Left kidney (tissue), 8 donors: Measurements from ENCODE around the gene URB1. TPM values are rescaled to one million over a fixed set of nuclear protein-coding genes. Genes with fewer than 3 reads are reported as not detected.
A peak's percentile ranks its signal among the peaks of the same experiment; 100 is the strongest.
"Not testable (repeated sequence)": the region's sequence is repeated elsewhere in the genome, so short reads cannot be mapped to it uniquely, and the experiment has no call there.

Source experiments
- DNase-seq: peaks from one replicate; pipeline ENCODE4 v3.0.0-alpha.2; 2013
- long read RNA-seq, 8 donors: transcript quantifications; one replicate each; lab custom pipeline, GENCODE V29; 2026
- polyA plus RNA-seq: library from polyadenylated mRNA; unstranded; fragments of 120-200 nt; gene quantifications from one replicate; pipeline ENCODE4 v1.2.1, GENCODE V29; 2013; ENCODE audit not compliant: insufficient read length

Gene URB1
- 14.9 TPM for polyA plus RNA-seq
- long read RNA-seq, donor 1: 0 reads
- long read RNA-seq, donor 2: 0 reads
- long read RNA-seq, donor 3: 0 reads
- long read RNA-seq, donor 4: 0 reads
- long read RNA-seq, donor 5: 0 reads
- long read RNA-seq, donor 6: 0 reads
- long read RNA-seq, donor 7: 0 reads
- long read RNA-seq, donor 8: 0 reads

DNA sequence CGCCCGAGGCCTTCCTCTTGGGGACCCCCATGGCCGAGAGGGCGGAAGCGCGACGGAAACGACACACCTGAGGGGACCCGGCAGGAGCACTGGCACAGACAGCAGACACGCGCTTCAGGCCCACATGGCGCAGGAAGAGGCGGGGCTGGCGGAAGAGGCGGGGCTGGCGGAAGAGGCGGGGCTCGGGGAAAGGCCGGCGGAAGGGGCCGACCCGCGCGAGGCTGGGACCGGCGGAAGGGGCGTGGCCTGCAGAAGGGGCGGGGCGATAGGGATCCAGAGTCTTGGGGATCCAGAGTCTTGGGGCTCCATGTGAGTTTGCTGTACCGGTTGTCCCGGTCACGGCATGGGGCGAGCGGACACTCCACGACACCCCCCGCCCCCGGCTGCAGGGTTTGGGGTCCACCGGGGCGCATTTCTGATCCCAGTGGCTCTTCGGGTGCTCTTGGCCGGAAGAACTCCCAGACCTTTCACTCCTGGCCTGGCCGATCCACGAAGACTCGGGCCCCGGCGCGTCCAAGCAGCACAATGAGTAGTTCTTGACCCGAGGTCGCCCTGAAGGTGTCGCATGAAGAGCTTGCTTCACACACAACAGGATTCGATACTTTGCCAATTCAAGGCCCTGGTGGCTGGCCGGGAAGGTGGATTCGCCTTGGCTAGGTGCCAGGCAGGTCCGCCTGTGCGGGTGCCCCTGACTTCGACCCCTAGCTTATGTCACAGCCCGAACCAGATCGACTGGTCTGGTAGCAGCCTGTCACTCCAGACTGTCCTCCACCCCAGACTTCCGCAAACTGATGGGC lies at the start of gene URB1:
TSS of gene URB1 (minus strand) at position 133 of the 797 bp plus-strand sequence. CDS start at position 31, 102 bp downstream.
- DNase-seq: peak; percentile 83

- no peak for DNase-seq
Measured at GRCh38 chr21:32437729-32438128, 44.9 kb upstream of the URB1 start.

- not testable (repeated sequence) for DNase-seq
Measured at GRCh38 chr21:32432982-32433660, 40.3 kb upstream of the URB1 start.

GRCh38 chr21:32427958-32428623 lies 35.3 kb upstream of the URB1 start:
- no peak for DNase-seq

DNA sequence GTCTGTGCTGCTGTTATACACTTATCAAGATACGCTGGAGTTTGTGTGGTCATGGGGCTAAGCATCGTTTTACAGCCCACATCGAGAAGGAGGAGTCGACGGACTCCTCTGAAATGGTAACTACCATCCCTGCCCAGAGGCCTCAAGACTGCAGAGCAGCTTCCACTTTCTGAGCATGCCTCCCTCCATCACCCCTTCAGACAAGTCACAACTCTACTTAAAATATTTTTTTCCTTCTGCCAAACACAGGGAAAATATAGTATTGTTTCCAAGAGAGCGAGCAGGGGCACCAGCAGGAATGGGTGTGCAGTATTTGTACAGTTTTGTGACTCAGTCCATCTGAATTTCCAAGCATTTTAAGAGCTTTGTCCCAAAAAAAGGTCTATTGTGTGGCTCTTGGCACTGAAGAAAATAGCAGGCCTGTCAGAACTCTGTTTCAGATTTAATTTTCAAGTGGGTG lies 33.8 kb upstream of the URB1 start:
- no peak for DNase-seq

DNA sequence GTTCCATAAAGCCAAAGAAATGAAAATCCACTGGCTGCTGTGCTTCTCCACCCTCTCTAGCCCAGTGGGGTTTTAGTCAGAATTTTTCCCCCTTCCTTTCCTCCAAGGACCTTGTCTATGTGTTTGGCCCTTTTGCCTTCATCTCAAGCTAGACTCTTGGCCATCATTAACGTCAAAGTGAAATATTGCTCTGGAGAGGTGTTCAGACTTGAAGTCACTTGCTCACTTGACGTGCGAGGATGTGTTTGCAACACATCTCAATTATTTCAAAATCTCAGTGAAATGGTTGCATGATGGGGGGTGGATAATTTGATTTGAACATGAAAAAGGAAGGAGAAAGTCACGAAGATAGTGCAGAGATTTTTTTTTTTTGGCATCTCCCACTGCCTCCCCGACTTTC lies 33.3 kb upstream of the URB1 start:
- DNase-seq: no peak

GRCh38 chr21:32425628-32426027 lies 32.8 kb upstream of the URB1 start:
- no peak for DNase-seq

DNA sequence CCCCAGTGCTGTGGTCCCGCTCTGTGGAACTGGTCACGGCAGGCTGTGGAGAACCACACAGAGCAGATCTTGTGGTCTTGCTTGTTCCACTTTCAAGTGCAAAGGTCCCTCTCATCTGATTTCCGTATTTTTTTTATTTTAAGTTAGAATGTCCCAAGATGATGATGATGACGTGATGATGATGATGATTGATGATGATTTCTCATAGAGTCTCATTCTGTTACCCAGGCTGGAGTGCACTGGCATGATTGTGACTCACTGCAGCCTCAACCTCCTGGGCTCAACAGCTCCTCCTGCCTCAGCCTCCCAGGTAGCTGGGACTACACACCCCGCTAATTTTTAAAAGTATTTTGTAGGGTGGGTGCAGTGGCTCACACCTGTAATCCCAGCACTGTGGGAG lies 31.9 kb upstream of the URB1 start:
- no peak for DNase-seq

DNA sequence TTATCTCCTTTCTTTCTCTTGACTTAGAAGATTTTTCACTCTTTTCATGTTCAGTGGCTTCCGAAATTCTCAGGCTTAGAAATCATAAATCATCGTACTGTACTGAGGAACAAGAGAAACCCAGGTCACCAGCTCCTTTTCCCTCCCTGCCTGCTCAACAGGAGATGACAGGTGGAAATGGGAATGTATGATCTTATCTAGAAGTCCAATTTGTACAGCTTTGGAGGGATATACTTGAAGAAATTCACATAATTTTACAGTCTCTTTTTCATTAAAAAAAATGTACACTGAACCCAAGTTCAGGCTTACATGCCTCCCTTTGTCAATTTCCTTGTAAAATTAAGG lies 31.4 kb upstream of the URB1 start:
- no peak for DNase-seq

- DNase-seq: no peak
Measured at GRCh38 chr21:32423320-32424190, 30.7 kb upstream of the URB1 start.

- no peak for DNase-seq
Measured at GRCh38 chr21:32422064-32422463, 29.3 kb upstream of the URB1 start.

GRCh38 chr21:32418146-32418545 lies 25.3 kb upstream of the URB1 start:
- DNase-seq: no peak

GRCh38 chr21:32415451-32416398 lies 22.9 kb upstream of the URB1 start:
- no peak for DNase-seq

DNA sequence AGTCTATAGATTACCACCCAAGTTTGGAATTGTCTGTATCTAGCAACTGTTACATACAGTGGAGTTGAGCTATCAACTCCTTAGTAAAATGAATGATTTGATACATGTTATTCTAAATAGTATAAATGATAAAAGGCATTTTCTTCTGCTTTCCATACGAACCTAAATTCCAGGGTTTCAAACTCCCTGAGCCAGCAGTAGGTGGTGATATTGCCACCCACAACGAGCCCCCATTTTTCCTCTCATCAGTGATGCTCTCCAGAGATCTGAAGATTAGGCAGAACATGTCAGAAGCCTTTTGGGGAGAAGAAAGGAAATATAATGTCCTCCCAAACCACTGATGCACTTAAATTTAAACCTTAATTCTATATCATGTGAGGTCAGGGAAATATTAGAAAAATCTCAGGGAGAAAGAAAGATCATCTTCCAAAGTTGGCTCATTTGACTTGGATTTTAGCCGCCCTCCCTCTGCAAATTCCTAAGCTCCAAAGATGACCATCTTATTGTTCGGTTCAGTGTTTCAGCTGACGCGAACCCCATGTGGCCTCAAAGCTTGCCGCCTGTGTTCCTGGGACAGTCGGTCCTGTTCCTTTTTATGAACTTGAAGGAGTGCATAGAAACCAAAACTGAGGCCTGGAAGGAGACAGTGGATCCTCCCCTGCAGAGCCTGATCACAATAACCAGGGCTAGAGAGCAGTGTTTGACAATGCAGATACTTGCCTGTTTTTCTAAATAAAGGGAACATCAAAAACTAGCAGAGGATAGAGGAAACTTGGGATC lies 22.0 kb upstream of the URB1 start:
- DNase-seq: no peak

DNA sequence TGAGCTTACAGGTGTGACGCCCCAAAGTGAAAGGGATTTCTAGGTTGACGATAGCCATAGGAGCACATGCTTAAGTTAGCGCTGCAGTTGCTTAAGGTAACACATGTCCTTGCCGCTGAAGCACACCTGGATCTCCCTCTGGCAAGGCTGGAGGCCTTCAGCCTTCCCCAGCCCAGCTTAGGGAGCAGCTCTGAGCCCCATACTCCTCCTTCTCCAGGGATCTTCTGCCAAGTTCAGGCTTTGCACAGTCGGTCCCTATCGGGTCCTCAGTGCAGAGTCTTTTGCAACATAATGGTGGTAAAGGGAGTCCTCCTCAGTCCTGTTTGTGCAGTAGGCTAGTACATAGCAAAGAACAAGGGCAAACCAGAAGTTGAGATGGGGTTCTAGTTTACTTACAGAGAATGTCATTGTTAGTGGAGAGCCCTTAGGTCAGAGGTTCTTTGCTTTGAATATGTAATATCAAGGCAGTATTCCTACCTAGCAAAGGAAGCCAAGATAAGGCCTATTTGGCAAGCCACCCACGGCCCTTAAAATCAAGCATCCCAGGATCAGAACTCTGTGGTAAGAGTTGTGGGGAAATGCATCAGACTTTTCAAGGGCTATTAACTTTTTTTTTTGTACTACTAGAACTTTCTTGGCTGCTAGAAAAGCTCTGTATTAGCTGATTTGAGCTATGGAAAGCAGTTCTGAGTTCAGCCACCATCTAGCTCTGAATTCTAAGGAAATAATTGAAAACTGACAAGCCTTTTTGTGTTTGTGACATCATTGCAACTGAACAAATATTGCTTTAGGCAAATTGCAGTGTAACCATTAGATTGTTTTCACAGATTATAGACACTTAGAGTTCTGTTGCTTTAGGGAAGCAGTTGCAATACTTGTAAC lies 21.1 kb upstream of the URB1 start:
- DNase-seq: no peak

DNA sequence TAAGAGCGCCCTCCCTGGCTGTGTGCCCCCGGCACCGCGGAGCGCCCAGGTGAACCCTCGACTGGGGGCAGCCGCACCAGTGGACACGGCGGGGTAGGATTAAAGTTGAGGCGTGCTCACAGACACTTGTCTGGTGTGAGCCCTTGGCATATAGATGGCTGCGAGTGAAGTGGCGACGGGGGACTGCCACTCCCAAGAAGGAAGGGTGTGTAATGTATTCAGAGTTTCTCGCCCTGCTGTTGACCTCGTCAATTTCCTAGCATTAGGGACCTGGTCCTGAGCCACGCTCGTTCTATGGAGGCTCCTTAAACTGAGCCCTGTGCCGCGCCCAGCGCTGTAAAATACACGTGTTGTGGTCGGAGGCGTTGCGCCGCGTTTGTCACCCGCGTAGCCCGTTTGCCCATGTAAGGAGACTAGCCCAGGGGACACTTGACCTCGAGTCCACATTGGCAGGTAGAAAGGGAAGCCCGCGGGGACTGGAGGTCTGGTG lies 20.2 kb upstream of the URB1 start:
- no peak for DNase-seq

DNA sequence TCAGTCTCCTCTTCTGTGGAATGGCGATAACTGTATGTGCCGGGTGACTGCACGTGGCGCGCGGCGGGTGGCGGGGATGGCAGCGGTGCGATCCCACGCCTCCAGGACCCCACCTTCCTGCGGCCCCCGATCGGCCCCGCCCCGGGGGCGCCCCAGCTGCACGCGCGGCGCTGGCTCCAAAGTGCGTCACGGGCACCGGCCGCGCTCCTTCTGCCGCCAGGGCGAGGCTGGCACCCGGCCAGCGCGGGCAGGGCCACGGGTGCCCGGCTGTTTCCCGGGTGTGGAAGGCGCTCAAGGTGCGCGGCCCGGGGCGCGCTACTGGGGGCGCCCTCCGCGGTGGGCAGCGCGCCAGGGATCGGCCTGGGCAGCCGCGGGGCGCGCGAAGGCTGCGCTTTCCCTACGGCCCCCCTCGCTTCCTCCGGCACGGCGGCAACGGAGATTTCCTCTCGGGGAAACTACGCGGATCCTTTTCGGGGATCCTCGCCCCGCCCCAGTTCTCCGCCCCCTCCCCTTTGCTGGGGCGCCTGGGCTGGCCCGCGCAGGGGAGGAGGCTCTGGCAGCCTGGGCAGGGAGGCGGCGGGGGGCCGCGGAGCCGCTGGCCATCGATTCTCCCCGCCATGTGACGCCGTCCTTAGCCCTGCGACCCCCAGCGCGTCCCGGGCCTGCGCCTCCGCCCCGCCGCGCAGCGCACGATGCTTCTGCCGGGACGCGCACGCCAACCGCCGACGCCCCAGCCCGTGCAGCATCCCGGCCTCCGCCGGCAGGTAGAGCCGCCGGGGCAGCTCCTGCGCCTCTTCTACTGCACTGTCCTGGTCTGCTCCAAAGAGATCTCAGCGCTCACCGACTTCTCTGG lies 19.6 kb upstream of the URB1 start, which contains the start of gene EVA1C:
TSS of gene EVA1C (plus strand) at position 545 of the 853 bp plus-strand sequence. CDS start at position 693, 148 bp downstream.
- DNase-seq: no peak
